Adrenal gland (tissue), 12 donors: Measurements from ENCODE around the gene MAP2K7. TPM values are rescaled to one million over a fixed set of nuclear protein-coding genes. Genes with fewer than 3 reads are reported as not detected.

Source experiments
- DNase-seq, 7 donors: peaks; one replicate each; pipeline ENCODE4 v3.0.0-alpha.2; 2019 to 2020
- H3K27ac ChIP-seq, 5 donors: fragments of 200-600 bp; sonication (generic) in 4 of 5; 1 replicate in 3 of 5; 2 replicates in 2 of 5; pipeline versions ENCODE4 v1.5.1 to v1.8.0; 2016 to 2020; ENCODE audit warnings: mild to moderate bottlenecking in 1 of 5
- H3K27me3 ChIP-seq: fragments of 200-600 bp; 2 replicates; pipeline ENCODE4 v1.8.0; 2021
- H3K36me3 ChIP-seq, 2 donors: fragments of 200-600 bp; replicated peaks in 1 of 2; 1 replicate in 1 of 2; 2 replicates in 1 of 2; pipeline versions ENCODE4 v1.5.1 to v1.8.0; 2018 to 2022
- H3K4me1 ChIP-seq, 2 donors: fragments of 200-600 bp; replicated peaks in 1 of 2; 1 replicate in 1 of 2; 2 replicates in 1 of 2; pipeline versions ENCODE4 v1.5.1 to v1.8.0; 2018 to 2021
- H3K4me3 ChIP-seq, 4 donors: fragments of 200-600 bp; sonication (generic) in 3 of 4; one replicate each; pipeline ENCODE4 v1.5.1; 2016 to 2018
- H3K9me3 ChIP-seq, 3 donors: fragments of 200-600 bp; sonication (generic) in 1 of 3; replicated peaks in 1 of 3; 1 replicate in 2 of 3; 2 replicates in 1 of 3; pipeline versions ENCODE4 v1.5.1 to v1.8.0; 2016 to 2021
- CTCF ChIP-seq, 6 experiments: fragments of 450-650 bp in 4 of 6; fragments of 200-600 bp in 2 of 6; sonication (generic) in 1 of 6; IDR thresholded peaks; 1 replicate in 5 of 6; 2 replicates in 1 of 6; pipeline versions ENCODE4 v1.5.1 to v1.8.0; 2016 to 2021; ENCODE audit warnings: antibody characterized with exemption in 6 of 6, mild to moderate bottlenecking in 2 of 6, moderate library complexity in 1 of 6
- POLR2A ChIP-seq, 2 donors: fragments of 450-650 bp; IDR thresholded peaks; one replicate each; pipeline ENCODE4 v1.6.1; 2017; ENCODE audit warnings: antibody characterized with exemption in 2 of 2, mild to moderate bottlenecking in 2 of 2, moderate library complexity in 1 of 2
- WGBS, 4 donors: extraction: QIAGEN DNeasy Blood & Tissue Kit in 2 of 4; methylation state at CpG; one replicate each; pipeline versions ENCODE4 v1.1.5 to v1.1.7; 2013 to 2017; 5-methylcytosine and 5-hydroxymethylcytosine counted together
- intact Hi-C, 2 donors: fragments of 100-400 bp; cut with DNase I; formaldehyde crosslinking; loops; one replicate each; pipeline versions ENCODE4 v1.14.1 to v1.15.0; 2022 to 2023
- polyA plus RNA-seq, 3 donors: library from polyadenylated mRNA; stranded (reverse); fragments of 200-250 nt in 2 of 3; fragments of 350-450 nt in 1 of 3; fragmentation: Illumina TruSeq in 1 of 3; extraction: RNeasy Lipid Tissue Mini Kit (QIAGEN cat#74804) in 1 of 3; gene quantifications; one replicate each; pipeline ENCODE4 v1.2.3, GENCODE V29; 2013 to 2014
- total RNA-seq, 9 donors: library from RNA; depleted of rRNA in 4 of 9; stranded (reverse); fragments of >200 nt in 4 of 9; fragments of 120-200 nt in 1 of 9; fragmentation: NEBNext Ultra II Directional in 1 of 9; extraction: Animal tissue kit (Norgen Biotek cat#: 25700) in 1 of 9; gene quantifications; one replicate each; pipeline versions ENCODE4 v1.1.0 to v1.2.4, GENCODE V29; 2013 to 2023
- donor health status: healthy with polysubstance abuse.
- donor health status: Bipolar disorder and iron deficiency.
- donor health status: DM: yes; HTN: yes; CAD: no.
- donor health status: DM: no; HTN: no; CAD: no.
- donor health status: DM: no; HTN: no; CAD: no.
- donor health status: DM: yes; HTN: yes; CAD: no.

MAP2K7 gene
- total and polyA plus RNA-seq, 12 donors = 6.8 to 110 (median 20.5) TPM

GRCh38 chr19:7926021-7926726, 22.5 kb downstream of the MAP2K7 start, which contains the start of gene CTXN1:
CTXN1 (minus strand) TSS chr19:7926135; CDS start chr19:7925538, 597 bp downstream.
- Histone ChIP-seq H3K4me1 (peaks cover 54 to 60% of the 10 kb centered on the region in 2 donors), H3K27me3 (no peaks in the 10 kb centered on the region), H3K36me3 (peaks cover 0 to 20% of the 10 kb centered on the region in 2 donors), H3K4me3 (peak within 1 kb of the TSS in 2 of 4 donors; percentile 26 to 71), H3K27ac (peak within 1 kb of the TSS; percentile 53 to 94 (median 84)), H3K9me3 (no peaks in the 10 kb centered on the region)
- intact Hi-C loops = no loop called here
- 4 to 28% (median 13%) methylated on average over 11 to 64 of the region's 65 CpGs for WGBS, 4 donors
- peak; percentile 83 to 91 (median 89) for DNase-seq
- TF ChIP-seq CTCF (IDR thresholded peaks at IDR 0.05) (peak in 3 of 6 experiments; percentile 7 to 31 (median 18)), POLR2A (IDR thresholded peaks at IDR 0.05) (peak in 1 of 2 donors; percentile 67)

GRCh38 chr19:7926727-7927604, 23.3 kb downstream of the MAP2K7 start:
- Histone ChIP-seq H3K9me3 (no peaks in the 10 kb centered on the region), H3K4me1 (peaks cover 47 to 54% of the 10 kb centered on the region in 2 donors), H3K27ac (peak overlapping the region; percentile 53 to 94 (median 84)), H3K4me3 (peak overlapping the region in 1 of 4 donors; percentile 17), H3K27me3 (no peaks in the 10 kb centered on the region), H3K36me3 (peaks cover 0 to 27% of the 10 kb centered on the region in 2 donors)
- 11 to 66% (median 56%) methylated on average over 2 to 32 of the region's 32 CpGs for WGBS, 4 donors
- intact Hi-C loops = no loop called here
- peak in 4 of 7 donors; percentile 37 to 63 (median 44) for DNase-seq
- TF ChIP-seq CTCF (IDR thresholded peaks at IDR 0.05) = peak in 1 of 6 experiments; percentile 2
- TF ChIP-seq POLR2A (IDR thresholded peaks at IDR 0.05) = no peak

- peaks cover 0 to 27% of the 10 kb centered on the region in 2 donors for H3K36me3 ChIP-seq
- no peak overlapping the region for H3K4me3 ChIP-seq
- no peaks in the 10 kb centered on the region for H3K27me3 ChIP-seq
- WGBS, 4 donors = 86 to 100% (median 92%) methylated on average over 2 to 23 of the region's 23 CpGs
- TF ChIP-seq CTCF (IDR thresholded peaks at IDR 0.05) (no peak), POLR2A (IDR thresholded peaks at IDR 0.05) (no peak)
- intact Hi-C loops = no loop called here
- peaks cover 47 to 54% of the 10 kb centered on the region in 2 donors for H3K4me1 ChIP-seq
- H3K27ac ChIP-seq = peak overlapping the region; percentile 75 to 94 (median 84)
- no peaks in the 10 kb centered on the region for H3K9me3 ChIP-seq
- DNase-seq = peak in 4 of 7 donors; percentile 47 to 61 (median 50)
Measured at GRCh38 chr19:7927605-7928333, 24.1 kb downstream of the MAP2K7 start.
